HCT116 (cell line): ENCODE measurements around the gene CD70.

Experiments
- POLR2AphosphoS5 ChIP-seq: IDR thresholded peaks from 2 replicates; pipeline ENCODE4 v1.6.1; 2011; ENCODE audit warnings: mild to moderate bottlenecking, low read depth, low read length, moderate library complexity
- RAD21 ChIP-seq: IDR thresholded peaks from 2 replicates; pipeline ENCODE4 v1.6.1; 2012; ENCODE audit warnings: low read depth, mild to moderate bottlenecking
- SRF ChIP-seq: IDR thresholded peaks from 2 replicates; pipeline ENCODE4 v1.6.1; 2012; ENCODE audit warnings: low read depth
- ZFX ChIP-seq: fragments of 450-650 bp; IDR thresholded peaks from 2 replicates; pipeline ENCODE4 v1.6.1; 2017
- TF ChIP-seq, protein P1 (sequence below), 3 experiments: fragments of 200-600 bp in 1 of 3; sonication (generic) in 1 of 3; IDR thresholded peaks in 2 of 3; conservative IDR thresholded peaks in 1 of 3; 2 replicates each; pipeline ENCODE4 v1.5.1; 2012 to 2017; ENCODE audit warnings: low read depth in 2 of 3, low read length in 2 of 3, antibody characterized with exemption in 1 of 3, borderline replicate concordance in 1 of 3, control low read depth in 1 of 3, mild to moderate bottlenecking in 1 of 3, mixed read lengths in 1 of 3, mixed run types in 1 of 3, moderate library complexity in 1 of 3; ENCODE audit not compliant: insufficient read depth in 1 of 3
- TF ChIP-seq, protein P2 (sequence below): IDR thresholded peaks from 2 replicates; pipeline ENCODE4 v1.6.1; 2012
- TF ChIP-seq, protein P3 (sequence below): IDR thresholded peaks from 2 replicates; pipeline ENCODE4 v1.6.1; 2011; ENCODE audit warnings: mild to moderate bottlenecking, low read length, moderate library complexity; ENCODE audit not compliant: insufficient replicate concordance; ENCODE audit errors: extremely low read depth

DNA sequence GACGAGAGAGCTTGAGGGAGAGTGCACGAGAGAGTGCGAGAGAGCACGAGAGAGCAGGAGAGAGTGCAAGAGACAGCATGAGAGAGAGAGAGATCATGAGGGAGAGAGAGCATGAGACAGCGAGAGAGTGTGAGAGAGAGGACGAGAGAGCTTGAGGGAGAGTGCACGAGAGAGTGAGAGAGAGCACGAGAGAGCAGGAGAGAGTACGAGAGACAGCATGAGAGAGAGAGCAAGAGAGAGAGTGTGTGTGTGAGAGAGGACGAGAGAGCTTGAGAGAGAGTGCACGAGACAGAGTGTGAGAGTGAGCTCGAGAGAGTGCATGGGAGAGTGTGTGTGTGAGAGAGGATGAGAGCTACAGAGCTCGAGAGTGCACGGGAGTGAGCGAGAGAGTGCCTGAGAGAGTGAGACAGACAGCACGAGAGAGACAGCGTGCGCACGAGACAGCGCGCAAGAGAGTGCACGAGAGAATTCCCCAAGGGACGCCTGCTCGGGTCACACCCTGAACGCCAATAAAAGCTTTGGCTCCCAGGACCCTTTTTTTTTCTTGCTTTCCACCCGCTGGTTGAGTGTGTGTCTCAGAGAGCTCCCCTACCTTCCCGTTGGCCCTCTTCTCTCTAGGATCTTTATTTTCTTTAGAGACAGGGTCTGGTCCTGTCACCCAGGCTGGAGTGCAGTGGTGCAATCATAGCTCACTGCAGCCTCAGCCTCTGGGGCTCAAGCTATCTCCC, 3.7 kb downstream of the CD70 start:
- TF ChIP-seq SRF (no peak), ZFX (no peak), RAD21 (no peak), POLR2AphosphoS5 (no peak)
- TF ChIP-seq, protein P1, sequence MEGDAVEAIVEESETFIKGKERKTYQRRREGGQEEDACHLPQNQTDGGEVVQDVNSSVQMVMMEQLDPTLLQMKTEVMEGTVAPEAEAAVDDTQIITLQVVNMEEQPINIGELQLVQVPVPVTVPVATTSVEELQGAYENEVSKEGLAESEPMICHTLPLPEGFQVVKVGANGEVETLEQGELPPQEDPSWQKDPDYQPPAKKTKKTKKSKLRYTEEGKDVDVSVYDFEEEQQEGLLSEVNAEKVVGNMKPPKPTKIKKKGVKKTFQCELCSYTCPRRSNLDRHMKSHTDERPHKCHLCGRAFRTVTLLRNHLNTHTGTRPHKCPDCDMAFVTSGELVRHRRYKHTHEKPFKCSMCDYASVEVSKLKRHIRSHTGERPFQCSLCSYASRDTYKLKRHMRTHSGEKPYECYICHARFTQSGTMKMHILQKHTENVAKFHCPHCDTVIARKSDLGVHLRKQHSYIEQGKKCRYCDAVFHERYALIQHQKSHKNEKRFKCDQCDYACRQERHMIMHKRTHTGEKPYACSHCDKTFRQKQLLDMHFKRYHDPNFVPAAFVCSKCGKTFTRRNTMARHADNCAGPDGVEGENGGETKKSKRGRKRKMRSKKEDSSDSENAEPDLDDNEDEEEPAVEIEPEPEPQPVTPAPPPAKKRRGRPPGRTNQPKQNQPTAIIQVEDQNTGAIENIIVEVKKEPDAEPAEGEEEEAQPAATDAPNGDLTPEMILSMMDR (IDR thresholded peaks at IDR 0.05 in 2 of 3, conservative IDR thresholded peaks at IDR 0.05 in 1 of 3; ENCODE audit: borderline replicate concordance in 1 of 3, insufficient read depth in 1 of 3, low read depth in 2 of 3, low read length in 2 of 3) = no peak
- TF ChIP-seq, protein P2, sequence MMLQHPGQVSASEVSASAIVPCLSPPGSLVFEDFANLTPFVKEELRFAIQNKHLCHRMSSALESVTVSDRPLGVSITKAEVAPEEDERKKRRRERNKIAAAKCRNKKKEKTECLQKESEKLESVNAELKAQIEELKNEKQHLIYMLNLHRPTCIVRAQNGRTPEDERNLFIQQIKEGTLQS = no peak
- TF ChIP-seq, protein P3, sequence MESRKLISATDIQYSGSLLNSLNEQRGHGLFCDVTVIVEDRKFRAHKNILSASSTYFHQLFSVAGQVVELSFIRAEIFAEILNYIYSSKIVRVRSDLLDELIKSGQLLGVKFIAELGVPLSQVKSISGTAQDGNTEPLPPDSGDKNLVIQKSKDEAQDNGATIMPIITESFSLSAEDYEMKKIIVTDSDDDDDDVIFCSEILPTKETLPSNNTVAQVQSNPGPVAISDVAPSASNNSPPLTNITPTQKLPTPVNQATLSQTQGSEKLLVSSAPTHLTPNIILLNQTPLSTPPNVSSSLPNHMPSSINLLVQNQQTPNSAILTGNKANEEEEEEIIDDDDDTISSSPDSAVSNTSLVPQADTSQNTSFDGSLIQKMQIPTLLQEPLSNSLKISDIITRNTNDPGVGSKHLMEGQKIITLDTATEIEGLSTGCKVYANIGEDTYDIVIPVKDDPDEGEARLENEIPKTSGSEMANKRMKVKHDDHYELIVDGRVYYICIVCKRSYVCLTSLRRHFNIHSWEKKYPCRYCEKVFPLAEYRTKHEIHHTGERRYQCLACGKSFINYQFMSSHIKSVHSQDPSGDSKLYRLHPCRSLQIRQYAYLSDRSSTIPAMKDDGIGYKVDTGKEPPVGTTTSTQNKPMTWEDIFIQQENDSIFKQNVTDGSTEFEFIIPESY = no peak
